Stimulated activated CD4-positive, alpha-beta T cell treated with anti-CD3 and anti-CD28 coated beads, Interleukin-2, amount 100 ng/mL, for 24 hours (primary cell): ENCODE measurements around the gene ZNF808.
"Not testable (repeated sequence)": the region's sequence is repeated elsewhere in the genome, so short reads cannot be mapped to it uniquely, and the experiment has no call there.

Source experiments
- DNase-seq, 2 donors: peaks; one replicate each; pipeline ENCODE4 v3.0.0-alpha.2; 2020

The ZNF808 gene

GRCh38 chr19:52536448-52536800 lies 9.0 kb downstream of the ZNF808 start:
- peak; percentile 40 to 55 for DNase-seq

GRCh38 chr19:52538815-52539214 lies 11.3 kb downstream of the ZNF808 start:
- DNase-seq: not testable (repeated sequence)

DNA sequence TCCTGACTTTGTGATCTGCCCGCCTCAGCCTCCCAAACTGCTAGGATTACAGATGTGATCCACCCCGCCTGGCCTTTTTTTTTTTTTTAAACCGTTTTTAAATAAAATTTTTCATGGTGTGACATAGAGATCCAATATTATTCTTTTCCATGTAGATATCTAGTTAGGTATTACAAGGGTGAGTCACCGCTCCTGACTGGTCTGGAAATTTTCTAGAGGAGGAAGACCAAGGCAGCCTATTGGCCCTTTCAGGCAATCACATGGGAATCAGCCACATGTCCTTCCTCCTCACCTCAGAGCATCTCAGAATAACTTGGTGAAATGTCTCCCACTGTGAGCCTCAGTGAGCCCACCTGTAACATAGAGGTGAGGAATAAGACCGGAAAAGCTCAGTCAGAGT lies 13.7 kb downstream of the ZNF808 start:
- not testable (repeated sequence) for DNase-seq

GRCh38 chr19:52541608-52542007 lies 14.1 kb downstream of the ZNF808 start:
- DNase-seq: no peak

DNA sequence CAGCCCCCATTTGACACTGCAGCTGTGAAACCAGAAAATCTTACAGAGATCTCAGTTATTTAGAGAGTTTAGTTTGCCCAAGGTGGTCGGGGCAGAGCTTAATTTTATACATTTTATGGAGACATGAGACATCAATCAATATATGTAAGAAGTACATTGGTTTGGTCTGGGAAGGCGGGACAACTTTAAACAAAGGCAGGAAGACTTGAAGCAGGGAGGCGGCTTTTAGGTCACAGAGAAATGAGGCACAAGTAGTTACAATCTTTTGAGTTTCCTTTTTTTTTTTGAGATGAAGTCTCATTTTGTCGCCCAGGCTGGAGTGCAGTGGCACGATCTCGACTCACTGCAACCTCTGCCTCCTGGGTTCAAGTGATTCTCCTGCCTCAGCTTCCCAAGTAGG lies 15.1 kb downstream of the ZNF808 start:
- DNase-seq: not testable (repeated sequence)

- peak; percentile 5 to 26 for DNase-seq
Observed at GRCh38 chr19:52542984-52543664, 15.7 kb downstream of the ZNF808 start.

DNA sequence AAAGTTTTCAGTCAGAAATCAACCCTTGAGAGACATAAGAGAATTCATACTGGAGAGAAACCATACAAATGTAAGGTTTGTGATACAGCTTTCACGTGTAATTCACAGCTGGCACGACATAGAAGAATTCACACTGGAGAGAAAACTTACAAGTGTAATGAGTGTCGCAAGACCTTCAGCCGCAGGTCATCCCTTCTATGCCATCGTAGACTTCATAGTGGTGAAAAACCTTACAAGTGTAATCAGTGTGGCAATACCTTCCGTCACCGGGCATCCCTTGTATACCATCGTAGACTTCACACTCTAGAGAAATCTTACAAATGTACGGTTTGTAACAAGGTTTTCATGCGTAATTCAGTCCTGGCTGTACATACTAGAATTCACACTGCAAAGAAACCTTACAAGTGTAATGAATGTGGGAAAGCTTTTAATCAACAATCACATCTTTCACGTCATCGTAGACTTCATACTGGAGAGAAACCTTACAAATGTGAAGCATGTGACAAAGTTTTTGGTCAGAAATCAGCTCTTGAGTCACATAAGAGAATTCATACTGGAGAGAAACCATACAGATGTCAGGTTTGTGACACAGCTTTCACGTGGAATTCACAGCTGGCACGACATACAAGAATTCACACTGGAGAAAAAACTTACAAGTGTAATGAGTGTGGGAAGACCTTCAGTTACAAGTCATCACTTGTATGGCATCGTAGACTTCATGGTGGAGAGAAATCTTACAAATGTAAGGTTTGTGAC lies 26.9 kb downstream of the ZNF808 start:
- DNase-seq: no peak

- no peak for DNase-seq
Observed at GRCh38 chr19:52557231-52557995, 29.9 kb downstream of the ZNF808 start.

- not testable (repeated sequence) for DNase-seq
Observed at GRCh38 chr19:52558732-52559445, 31.4 kb downstream of the ZNF808 start.

DNA sequence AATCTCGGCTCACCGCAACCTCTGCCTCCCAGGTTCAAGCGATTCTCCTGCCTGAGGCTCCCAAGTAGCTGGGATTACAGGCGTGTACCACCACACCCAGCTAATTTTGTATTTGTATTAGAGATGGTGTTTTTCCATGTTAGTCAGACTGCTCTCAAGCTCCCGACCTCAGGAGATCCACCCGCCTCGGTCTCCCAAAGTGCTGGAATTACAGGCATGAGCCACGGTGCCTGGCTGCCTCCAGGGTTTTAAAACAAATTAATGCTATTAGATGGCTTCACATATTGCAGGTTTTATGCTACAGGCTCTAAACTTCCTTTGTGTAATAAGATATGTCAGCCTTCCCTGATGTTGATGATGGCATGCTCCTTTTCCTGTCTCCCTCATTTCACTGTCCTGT lies 34.1 kb downstream of the ZNF808 start:
- not testable (repeated sequence) for DNase-seq

- DNase-seq: no peak
Observed at GRCh38 chr19:52566121-52566520, 38.7 kb downstream of the ZNF808 start.

GRCh38 chr19:52566588-52566987 lies 39.1 kb downstream of the ZNF808 start:
- no peak for DNase-seq

GRCh38 chr19:52567921-52568320 lies 40.5 kb downstream of the ZNF808 start:
- no peak for DNase-seq

DNA sequence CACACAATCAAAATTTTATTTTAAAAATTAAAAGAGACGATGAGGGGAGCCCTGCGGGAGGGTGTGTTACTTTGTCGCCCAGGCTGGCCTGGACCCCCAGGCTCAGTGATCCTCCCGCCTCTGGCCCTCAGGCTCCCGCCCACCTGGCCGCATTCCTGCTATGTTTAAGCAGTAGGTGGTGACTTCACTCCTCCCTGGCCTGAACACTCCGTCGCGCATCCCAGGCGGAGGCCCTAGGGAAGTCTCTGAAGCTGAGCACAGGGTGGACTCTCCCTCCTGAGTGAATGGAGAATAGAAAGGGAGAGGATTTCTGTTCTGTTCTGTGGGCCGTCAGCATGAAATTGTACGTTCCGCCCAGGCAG lies 42.2 kb downstream of the ZNF808 start:
- peak in 1 of 2 donors; percentile 6 for DNase-seq

DNA sequence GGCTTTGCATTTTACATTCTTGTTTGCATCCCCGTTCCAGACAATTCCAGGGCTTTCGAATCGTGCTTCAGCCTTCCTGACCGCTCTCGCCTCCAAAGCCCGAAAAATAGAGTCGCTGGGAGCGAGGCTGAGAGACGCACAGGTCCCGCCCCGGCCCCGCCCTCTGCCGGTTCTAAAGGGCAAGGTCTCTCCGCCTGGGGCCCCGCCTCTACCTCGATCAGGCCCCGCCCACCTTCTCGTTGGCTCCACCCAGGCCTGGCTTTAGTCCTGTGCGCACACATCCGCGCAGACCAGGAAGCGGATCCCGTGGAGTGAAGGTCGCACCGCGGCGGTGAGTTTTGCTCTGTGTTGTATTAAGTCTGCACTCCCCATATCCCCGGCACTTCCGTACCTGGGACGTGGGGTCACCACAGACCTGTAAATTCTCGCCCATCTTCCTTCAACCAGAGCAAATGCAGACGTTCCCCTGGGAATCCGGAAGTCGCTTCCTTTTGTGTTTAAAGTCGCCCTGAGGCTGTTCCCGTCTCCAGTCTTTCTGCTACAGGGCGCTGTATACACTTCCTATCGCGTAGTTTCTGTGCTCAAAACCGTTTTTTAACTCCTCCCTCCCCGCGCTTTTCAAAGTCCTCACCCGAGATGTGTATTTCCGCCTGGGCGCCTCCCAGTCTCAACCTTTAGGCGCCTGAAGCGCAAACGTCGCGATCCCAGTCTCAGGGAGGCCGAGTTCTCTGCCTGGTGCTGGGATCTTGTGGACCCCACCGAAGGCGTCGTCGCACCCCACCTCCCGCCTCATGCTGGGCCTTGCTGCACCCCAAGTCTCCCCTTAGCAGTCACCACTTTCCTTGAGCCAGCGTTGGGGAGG lies 42.8 kb downstream of the ZNF808 start, which contains the start of gene ZNF701:
ZNF701 (plus strand) TSS at position 288 of the 862 bp plus-strand sequence. CDS start 3,861 bp downstream, outside the sequence.
- DNase-seq: peak; percentile 93 to 96

DNA sequence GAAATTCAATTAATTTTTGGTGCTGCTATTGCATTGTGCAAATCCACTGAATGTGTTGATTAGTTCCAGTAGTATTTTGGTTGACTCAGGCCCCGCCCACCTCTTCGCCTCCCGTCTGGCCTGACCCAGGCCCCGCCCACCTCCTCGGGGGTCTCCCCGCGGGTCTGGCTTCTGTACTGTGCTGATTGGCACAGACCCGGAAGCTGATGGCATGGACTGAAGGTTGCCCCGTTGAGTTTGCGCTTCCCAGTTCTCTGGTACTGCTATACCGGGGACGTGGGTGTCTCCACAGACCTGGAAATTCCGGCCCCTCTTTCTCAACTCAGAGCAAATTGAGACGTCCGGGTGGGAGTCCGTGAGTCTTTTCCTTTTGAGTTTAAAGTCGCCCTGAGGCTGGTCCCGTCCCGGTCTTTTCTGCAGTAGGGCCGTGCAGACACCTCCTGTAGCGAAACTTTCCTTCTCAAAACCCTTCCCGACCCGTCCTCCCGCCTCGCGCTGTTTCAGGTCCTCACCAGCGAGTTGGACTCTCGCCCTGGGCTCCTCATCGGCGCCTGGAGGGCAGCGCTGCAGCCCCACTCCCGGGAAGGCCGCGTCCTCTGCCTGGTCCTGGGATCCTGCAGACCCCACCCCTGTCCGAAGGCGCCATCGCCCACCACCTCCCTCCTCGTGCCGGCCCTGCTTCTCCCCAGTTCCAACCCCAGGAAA lies 57.4 kb downstream of the ZNF808 start:
- DNase-seq: no peak

- DNase-seq: no peak
Observed at GRCh38 chr19:52585604-52586003, 58.1 kb downstream of the ZNF808 start.

DNA sequence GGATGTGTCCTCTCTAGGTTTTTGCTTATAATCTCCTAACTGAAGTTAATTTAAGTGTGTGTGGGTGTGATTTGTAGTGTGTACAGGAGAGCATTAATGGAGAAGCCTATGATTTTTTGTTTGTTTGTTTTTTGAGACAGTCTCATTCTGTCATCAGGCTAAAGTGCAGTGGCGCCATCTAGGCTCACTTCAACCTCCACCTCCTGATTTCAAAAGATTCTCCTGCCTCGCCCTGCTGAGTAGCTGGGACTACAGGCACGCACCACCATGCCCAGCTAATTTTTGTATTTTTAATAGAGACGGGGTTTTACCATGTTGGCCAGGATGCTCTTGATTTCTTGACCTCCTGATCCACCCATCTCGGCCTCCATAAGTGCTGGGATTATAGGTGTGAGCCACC lies 63.3 kb downstream of the ZNF808 start:
- no peak for DNase-seq

- DNase-seq: no peak
Observed at GRCh38 chr19:52592301-52592700, 64.8 kb downstream of the ZNF808 start.

GRCh38 chr19:52593441-52593840 lies 66.0 kb downstream of the ZNF808 start:
- DNase-seq: not testable (repeated sequence)

DNA sequence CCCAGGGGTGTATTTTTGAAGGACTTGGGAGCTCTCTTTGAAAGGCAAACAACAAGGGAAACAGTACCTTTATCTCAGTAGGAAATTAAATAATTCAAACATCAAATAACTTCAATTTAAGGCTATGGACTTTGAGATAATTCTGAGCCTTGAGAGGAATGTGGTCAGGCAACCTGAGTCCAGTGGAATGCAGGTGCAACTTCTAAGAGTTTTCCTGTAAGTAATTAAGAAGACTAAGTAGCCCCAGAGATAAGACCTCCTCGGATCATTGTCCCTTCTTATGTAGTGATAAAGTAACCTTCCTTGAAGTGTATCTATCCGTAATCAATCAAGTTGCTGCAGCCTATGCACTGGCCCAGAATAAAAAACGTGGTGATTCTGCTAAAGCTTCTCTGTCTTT lies 71.8 kb downstream of the ZNF808 start:
- no peak for DNase-seq
